WERI-Rb-1 (cell line): Measurements from ENCODE around the gene CDKAL1.

Experiments used
- DNase-seq: peaks from one replicate; pipeline ENCODE4 v3.0.0-alpha.2; 2020
- H3K27ac ChIP-seq: fragments of 250-450 bp; sonication (Bioruptor Pico); 2 replicates; pipeline ENCODE4 v1.5.1; 2020; ENCODE audit warnings: mild to moderate bottlenecking, moderate library complexity
- H3K27me3 ChIP-seq: fragments of 250-450 bp; sonication (Bioruptor Pico); 2 replicates; pipeline ENCODE4 v1.5.1; 2021; ENCODE audit warnings: mild to moderate bottlenecking, low read depth, moderate library complexity; ENCODE audit not compliant: insufficient read depth, severe bottlenecking
- H3K36me3 ChIP-seq: fragments of 250-450 bp; sonication (Bioruptor Pico); 2 replicates; pipeline ENCODE4 v1.5.1; 2020; ENCODE audit warnings: mild to moderate bottlenecking, moderate library complexity
- H3K4me3 ChIP-seq: 2 replicates; pipeline ENCODE4 v1.5.1; 2011; ENCODE audit warnings: low read depth, mild to moderate bottlenecking, control low read depth, low read length
- H3K9me3 ChIP-seq: fragments of 250-450 bp; sonication (Bioruptor Pico); 2 replicates; pipeline ENCODE4 v1.5.1; 2021; ENCODE audit warnings: mild to moderate bottlenecking, moderate library complexity; ENCODE audit not compliant: severe bottlenecking
- CTCF ChIP-seq: IDR thresholded peaks from 2 replicates; pipeline ENCODE4 v1.5.1; 2011; ENCODE audit warnings: low read depth, mild to moderate bottlenecking, control low read depth, inconsistent platforms, low read length

The CDKAL1 gene

GRCh38 chr6:20985821-20986220 lies 451.6 kb downstream of the CDKAL1 start:
- Histone ChIP-seq H3K4me3 (no peak overlapping the region), H3K27ac (no peak overlapping the region), H3K36me3 (peaks cover 4% of the 10 kb centered on the region; the same call in 1 of the 2 replicates), H3K27me3 (no peaks in the 10 kb centered on the region), H3K9me3 (peaks cover 16% of the 10 kb centered on the region)
- no peak for TF ChIP-seq CTCF
- no peak for DNase-seq

GRCh38 chr6:20991910-20992309 lies 457.7 kb downstream of the CDKAL1 start:
- TF ChIP-seq CTCF = no peak
- Histone ChIP-seq H3K4me3 (no peak overlapping the region), H3K27me3 (no peaks in the 10 kb centered on the region), H3K9me3 (no peaks in the 10 kb centered on the region), H3K36me3 (peaks cover 4% of the 10 kb centered on the region; the same call in 1 of the 2 replicates), H3K27ac (no peak overlapping the region)
- DNase-seq = no peak

GRCh38 chr6:20996099-20996498 lies 461.8 kb downstream of the CDKAL1 start:
- H3K27me3 ChIP-seq = no peaks in the 10 kb centered on the region
- TF ChIP-seq CTCF = no peak
- H3K27ac ChIP-seq = no peak overlapping the region
- peaks cover 6% of the 10 kb centered on the region for H3K36me3 ChIP-seq
- no peak overlapping the region for H3K4me3 ChIP-seq
- no peaks in the 10 kb centered on the region for H3K9me3 ChIP-seq
- DNase-seq = no peak

- no peak for TF ChIP-seq CTCF
- Histone ChIP-seq H3K36me3 (peaks cover 6% of the 10 kb centered on the region), H3K27ac (no peak overlapping the region), H3K9me3 (no peaks in the 10 kb centered on the region), H3K4me3 (no peak overlapping the region), H3K27me3 (no peaks in the 10 kb centered on the region)
- no peak for DNase-seq
Measured at GRCh38 chr6:20997143-20997769, 463.0 kb downstream of the CDKAL1 start.

- Histone ChIP-seq H3K27ac (no peak overlapping the region), H3K9me3 (no peaks in the 10 kb centered on the region), H3K27me3 (no peaks in the 10 kb centered on the region), H3K4me3 (no peak overlapping the region), H3K36me3 (peaks cover 7% of the 10 kb centered on the region)
- DNase-seq = no peak
- TF ChIP-seq CTCF = no peak
Measured at GRCh38 chr6:20997770-20998147, 463.5 kb downstream of the CDKAL1 start.
